Activated CD4-positive, alpha-beta T cell treated with anti-CD3 and anti-CD28 coated beads, Interleukin-2, Interleukin-4, amounts not matched to agents 100 ng/mL and 50 ng/mL, durations not matched to agents 16 hours and 8 hours (primary cell): ENCODE results near the gene TAS1R1.

ENCODE experiments used
- DNase-seq: peaks from one replicate; pipeline ENCODE4 v3.0.0-alpha.2; 2020; ENCODE audit warnings: low spot score

TAS1R1 gene

DNA sequence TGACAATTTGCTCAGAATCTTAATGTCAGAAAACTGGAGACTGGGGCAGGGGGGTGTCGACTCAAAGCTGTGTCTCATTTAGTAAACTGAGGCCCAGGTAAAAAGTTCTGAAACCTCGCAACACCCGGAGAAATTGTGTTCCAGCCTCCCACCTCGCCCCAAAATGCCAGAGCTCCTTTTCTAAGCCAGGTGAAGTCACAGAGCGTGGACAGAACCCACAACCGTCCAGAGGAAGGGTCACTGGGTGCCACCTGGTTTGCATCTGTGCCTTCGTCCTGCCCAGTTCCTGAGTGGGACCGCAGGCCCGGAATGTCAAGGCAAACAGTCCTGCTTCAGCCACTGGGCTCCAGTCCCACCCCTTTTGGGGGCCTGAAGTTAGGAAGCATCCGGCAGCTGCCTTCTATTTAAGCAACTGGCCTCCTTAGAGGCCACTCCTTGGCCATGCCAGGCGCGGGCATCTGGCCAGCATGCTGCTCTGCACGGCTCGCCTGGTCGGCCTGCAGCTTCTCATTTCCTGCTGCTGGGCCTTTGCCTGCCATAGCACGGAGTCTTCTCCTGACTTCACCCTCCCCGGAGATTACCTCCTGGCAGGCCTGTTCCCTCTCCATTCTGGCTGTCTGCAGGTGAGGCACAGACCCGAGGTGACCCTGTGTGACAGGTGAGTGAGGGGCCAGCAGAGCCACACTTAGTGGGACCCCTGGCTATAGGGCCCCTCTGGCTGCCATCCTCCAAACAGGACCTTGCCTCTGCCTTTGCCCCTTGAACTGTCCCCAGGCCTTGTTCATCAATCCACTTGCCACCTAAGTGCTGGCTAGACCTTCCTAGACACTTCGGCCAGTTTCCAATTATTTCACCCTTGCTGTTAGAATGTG is at the start of gene TAS1R1:
Gene TAS1R1 (plus strand): TSS at position 401 of the 872 bp plus-strand sequence. CDS start 67 bp downstream, at position 468.
- no peak for DNase-seq

DNA sequence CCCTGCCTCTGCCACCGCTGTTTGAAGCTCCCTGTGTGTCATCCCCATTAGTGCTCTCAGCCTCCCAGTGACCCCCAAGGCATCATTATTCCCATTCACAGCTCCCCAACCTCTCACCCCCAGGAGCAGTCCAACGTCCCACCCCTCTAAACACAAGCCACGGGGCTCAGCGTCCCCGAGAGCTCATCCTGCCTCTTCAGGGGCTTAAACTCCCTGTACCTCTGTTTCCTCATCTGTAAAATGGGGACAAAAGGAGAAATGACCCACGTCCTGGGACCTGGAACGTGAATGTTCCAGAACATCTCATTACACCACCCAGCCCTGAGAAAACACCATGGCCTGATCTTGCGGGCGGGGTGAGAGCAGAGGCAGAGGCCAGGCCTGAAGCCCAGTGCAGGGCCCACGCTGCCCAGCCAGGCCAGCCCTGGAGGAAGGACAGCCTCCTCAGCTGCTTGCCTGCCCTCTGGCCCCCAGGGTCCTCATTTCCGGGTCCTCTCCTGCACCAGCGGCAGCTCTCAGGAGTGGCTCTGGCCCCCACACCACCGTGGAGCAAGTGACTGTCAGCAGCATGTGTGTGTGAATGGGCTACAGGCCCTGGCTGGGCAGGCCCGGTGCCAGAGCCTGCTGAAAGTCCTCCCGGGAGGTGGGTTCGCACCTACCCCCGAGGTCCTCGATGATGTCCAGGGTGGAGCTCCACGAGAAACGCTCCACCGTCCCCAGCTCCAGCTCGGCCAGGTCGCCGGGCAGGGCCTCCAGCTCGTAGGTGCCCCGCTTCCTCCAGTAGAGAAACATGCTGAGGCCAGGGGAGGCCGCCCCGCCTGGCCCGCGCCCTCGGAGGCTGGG is 49.5 kb upstream of the TAS1R1 start:
- DNase-seq = no peak

DNA sequence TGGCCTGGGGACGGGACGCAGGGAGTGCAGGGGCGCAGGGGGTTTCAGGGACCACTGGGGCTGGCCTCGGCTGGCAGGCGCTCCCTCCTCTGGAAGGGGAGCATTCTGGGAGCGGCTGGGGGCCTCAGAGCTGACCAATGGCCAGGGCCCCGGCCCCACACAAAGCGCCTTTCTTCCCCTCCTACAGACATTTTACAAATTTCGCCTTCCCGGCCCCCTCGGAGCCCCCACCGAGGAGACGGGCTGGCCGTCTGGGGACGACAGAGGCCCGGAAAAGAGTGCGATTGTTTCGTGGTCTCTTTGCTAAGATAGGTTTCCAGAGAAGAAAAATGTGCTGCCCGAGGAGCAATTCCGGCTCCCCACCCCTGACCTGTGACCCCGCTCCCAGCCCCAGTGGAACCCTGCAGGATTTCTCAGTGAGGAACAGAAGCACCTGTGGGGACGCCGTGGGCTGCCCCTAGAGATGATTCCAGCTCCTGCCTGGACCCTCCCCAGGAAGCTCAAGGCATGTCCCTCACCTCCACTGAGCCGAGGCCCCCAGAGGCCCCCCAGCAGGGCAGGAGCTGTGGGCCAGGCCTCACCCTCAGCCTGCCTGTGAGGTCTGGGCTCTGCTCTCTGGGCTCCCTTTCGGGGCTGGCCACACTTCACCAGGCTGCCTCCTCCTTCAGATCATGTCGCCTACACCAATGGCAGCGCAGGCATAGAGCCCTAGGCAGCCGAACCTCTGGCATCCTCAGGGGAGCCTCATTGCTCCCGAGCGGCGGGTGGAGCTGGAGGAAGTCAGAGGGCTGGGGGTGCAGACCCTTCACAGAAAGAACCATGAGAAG is 48.7 kb upstream of the TAS1R1 start:
- DNase-seq = no peak

DNA sequence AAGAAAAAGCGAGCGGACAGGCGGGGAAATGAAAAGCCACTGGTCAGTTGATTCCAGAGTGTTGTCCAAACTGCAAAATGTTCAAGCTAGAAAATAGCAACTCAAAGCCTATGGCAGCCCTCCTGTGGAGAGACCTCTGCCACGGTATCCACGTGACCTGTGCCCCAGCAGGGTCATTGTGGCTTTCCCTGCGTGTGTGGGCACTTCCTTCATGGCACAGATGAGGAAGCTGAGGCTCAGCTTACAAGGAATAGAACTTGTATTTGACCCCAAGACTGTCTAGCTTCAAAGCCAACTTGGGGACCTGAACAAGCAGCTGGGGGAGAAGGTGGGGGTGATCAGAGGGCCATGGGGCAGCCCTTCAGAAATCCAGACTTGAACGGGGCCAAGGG is 48.1 kb upstream of the TAS1R1 start:
- no peak for DNase-seq

DNA sequence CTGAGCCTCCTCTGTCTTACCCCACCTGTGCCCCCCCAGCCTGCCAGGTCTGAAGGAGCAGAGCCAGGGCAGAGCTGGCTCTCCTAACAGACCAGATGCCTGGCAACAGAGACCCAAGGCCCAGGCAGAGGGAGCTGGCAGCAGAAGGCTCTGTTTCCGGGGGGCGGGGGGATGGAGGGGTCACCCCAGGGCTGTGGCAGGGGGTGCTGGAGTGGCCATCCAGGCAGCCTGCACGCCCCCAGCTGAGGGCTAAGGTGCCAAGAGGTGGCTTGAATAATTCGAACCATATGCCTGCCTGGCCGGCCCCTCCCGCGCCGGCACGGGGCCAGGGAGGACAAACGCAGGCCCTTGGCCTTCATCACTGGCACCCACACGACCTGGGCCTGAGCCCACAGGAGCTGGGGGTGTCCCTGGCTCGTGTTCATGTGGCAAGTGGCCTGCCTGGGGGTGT is 47.6 kb upstream of the TAS1R1 start:
- DNase-seq = no peak

DNA sequence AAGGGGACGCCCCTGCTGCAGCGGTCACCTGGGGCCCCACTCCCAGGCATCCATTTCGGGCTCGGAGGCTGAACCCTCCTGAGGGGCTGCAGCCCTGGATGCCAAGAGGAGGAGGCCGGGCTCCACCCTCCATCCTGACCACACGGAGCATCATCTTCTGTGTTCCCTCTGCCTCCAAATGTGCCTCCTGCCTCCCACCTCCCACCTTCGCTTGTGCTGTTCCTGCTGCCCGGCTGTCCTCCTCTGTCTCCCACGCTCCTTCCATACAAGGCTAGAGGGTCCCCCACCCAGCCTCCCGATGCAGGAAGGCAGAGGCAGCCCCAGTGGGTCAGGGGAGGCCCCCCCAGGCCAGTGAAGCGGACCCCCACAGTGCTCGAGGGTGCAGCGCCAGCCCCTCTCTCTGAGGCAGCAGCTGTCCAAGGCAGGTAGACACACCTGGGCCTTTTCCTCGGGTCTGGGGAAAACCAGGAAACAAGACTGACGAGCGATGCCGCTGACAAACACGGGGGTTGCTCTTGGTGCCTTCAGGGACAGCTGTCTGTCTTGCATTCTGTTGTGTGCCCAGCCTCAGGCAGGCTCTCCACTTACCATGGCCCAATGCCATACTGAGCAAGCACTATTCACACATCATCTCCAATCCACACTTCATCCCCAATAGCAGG is 46.8 kb upstream of the TAS1R1 start:
- no peak for DNase-seq

DNA sequence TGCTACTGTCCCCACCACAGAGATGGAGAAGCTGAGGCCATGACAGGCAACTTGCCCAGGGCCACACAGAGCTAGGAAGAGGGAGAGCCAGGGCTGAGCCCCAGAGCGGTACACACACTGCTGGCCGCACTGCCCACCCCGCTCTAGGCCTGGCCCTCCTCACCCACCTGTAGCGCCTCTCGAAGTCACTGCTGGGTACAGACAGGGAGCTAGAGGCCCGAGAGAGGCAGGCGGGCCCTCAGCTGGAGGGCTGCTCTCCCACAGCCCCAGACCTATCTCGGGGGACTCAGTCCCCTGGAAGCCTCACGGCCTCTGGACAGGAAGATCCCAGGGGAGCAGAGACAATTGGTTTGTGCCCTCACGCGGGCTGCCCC is 46.3 kb upstream of the TAS1R1 start:
- DNase-seq = no peak

DNA sequence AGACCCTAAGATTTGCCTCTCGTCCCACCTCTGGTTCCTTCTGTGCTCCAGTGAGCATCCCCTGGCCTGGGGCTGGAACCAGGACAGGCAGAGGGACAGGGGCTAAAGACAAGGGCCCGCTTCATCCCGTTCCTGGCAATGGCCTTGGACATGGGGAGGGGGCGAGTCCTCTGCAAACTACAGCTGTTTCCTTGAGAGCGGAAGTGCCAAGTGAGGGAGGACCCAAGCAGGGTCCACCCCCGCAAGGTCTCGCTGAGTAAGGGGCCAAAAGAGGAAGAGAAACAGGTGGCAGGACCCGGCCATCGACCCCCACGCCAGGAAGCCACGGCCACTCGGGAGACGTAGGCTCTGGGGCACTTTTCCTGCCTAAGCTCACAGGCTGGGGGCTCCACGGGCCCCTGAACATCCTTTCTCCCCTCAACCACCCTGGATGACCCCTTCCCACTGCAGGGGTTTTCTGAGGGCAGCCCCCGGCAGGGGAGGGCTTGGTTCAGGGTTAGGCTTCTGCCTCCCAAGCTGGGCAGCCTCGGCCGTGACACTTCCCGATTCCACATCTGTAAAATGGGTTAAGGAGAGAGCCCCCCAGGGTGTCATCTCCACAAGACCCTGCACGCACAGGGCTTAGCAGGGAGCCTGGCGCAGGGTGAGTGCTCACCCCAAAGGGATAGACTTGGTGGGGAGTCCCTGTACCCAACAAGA is 45.7 kb upstream of the TAS1R1 start:
- DNase-seq = no peak

DNA sequence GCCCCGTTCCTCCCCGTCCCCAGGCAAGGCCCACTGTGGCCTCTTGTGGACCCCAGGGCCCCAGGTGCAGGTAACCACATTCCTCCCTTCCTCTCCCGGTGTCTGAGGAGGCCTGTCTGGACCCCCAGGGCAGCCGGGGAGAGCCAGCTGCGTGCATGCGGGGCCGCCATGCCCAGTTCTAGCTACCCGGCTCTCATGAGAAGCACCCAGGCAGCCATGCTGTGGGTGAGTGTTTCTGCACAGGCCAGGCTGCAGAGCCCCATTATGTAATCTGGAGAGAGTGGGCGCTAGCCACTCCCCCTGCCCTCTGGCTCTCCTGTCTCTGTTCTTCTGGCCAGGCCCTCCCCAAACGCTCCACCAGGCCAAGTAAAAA is 45.2 kb upstream of the TAS1R1 start:
- no peak for DNase-seq

DNA sequence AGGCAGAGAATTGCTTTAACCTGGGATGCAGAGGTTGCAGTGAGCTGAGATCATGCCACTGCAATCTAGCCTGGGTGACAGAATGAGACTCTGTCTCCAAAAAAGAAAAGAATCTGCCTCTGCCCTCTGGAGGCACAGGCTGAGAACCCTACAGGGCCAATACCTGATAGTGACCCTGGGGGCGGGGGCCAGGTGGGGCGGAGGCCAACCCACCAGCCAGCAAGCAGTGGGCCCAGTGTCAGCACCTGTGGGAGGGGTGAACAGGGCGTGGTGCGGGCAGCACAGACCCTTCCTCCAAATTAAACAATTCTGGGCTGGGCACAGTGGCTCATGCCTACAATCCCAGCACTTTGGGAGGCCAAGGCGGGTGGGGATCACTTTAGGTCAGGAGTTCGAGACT is 44.6 kb upstream of the TAS1R1 start:
- no peak for DNase-seq

DNA sequence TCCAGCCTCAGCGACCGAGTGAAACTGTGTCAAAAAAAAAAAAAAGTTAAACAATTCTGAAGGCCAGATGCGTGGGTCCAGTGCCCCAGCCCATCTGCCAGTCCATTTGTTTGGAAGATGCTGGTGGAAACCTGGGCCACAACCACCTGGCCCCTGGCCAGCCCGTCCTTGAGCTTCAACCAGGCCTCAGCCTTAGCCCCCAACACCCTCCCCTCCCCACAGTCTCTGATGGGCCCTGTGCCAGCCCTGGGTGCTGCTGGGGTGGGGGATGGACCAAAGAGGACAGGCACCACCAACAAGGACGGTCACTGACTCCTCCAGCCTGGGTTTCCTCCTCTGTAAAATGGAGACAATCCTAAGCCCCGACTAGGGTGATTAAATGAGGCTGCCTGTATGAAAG is 44.1 kb upstream of the TAS1R1 start:
- no peak for DNase-seq

DNA sequence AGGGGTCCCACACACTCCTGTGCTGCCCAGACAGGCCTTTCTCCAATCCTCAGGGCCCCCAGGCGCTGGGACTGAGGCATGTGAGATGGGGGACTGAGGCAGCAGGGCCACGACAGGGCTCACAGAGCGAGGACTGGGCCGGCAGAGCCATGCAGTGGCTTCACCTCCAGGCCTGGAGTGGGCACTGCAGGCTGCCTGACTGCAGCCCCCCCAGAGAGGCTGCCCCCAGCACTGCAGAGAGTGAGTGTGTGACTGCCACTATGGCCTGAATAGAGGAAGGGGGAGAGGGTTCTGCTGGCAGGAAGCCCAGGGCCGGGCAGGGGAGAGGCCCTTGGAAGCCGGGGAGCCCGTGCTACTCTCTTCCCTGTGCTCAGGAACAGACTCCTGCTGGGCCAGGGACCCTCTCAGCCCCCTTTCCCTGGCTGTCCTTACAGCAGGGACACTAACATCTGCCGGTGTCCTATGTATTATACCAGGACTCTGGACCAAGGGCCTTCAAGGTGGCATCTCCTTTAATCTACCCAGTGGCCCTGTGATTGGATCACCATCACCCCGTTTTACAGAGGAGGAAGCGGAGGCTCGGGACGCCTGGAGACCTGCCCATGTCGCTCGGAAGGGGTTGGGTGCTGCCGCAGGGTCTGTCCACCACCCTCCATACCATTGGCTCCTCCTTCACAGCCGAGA is 43.4 kb upstream of the TAS1R1 start:
- DNase-seq = no peak

DNA sequence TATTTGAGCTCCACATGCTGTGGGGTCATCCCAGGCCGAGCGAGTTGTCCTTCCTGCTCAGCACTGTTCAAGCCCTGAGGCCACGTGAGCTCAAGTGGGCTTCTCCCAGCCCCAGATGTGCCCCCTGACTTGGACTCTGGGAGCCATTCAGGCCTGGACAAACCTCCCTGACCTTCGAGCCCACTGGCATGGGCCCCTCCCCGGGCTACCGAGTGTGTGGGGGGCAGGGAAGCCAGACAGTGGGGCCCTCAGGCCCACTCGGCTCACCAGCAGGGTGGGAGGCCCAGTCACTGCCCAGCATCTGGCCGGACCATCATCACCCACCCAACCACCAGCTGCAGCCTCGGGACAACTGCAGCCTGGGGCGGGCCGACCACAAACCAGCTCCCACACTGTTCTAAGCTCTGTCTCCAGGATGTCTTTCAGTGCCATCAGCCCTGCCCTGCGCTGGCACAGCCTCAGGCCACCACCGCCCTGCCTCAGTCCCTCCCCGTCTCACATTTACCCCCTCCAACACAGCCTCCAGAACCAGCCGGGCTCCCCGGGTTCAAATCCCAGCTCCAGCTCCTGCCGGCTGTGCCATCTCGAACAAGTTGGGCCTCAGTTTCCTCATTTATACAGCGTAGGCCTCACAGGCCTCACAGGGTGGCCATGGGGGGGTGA is 42.7 kb upstream of the TAS1R1 start:
- no peak for DNase-seq

DNA sequence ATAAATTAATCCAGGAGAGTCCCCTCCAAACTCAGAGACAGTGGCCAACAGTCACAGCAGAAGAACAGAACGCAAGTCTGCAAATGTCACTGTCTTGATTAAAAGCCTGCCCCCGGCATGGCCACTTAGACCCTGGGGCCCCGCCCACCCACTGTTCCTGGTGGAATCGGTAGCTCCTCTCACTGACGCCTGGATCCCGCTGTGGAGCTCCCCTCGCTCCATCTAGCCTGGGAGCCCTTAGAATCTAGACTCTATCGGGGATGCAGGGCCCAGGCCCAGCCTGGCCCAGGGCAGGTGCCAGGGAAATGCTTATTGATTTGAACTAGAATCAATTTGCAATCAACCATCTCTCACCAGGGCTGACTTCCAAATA is 42.2 kb upstream of the TAS1R1 start:
- no peak for DNase-seq

DNA sequence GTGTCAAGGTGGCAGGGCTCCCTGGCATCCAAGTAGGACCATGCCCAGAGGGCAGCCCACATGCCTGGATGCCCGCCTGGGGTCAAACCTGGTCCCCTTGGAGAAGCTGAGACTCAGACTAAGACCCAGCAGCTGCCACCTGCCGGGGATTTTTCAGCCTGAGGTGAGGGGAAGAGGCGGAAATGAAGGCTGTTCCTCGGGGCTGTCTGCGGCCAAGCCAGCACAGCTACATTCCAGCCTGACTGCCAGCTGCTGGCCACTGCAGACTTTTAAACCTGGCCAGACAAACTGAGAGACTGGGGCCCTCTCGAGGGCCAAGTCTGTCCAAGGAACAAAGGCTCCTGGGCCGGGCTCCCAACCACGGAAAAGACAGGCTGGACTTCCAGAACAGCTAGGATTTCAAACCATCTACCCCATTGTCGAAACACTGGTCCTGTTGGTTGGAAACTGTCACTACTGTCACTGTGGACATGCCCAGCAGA is 41.7 kb upstream of the TAS1R1 start:
- DNase-seq = no peak

DNA sequence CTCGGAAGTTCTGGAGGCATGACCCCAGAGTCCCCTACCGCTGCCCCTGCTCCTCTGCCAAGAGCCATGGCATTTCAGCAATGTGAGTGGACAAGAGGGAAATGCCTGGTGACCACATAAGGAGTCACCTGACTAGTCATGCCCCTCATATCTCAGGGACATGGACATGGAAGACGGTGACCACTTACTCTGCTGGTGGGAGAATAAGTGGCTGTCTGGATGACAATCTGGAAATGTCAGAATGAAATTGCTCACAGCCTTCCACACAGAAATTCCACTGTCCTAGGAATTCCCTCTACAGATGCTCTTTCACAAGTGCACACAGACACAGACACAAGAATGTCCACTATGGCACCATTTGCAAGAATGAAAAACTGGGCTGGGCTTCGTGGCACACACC is 39.3 kb upstream of the TAS1R1 start:
- no peak for DNase-seq

DNA sequence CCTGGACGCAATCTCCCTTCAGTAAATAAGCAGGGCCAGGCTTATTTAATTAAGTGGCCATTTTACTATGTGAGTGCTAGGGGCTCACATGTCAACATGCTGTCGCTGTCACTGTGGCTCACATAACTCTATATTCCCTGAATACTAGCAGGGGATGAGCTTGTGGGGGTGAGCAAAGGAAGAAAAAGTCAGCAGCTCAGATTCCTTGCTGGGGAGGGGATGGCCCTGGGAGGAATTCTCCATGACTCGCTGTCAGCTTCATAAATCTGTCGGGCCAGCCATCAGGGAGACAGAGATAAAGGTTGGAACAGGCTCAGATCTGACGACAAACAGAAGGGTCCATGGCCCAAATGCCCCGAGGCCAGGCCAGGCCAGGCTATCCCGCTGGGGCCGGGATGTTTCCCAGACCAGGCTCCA is 37.7 kb upstream of the TAS1R1 start:
- DNase-seq = no peak

DNA sequence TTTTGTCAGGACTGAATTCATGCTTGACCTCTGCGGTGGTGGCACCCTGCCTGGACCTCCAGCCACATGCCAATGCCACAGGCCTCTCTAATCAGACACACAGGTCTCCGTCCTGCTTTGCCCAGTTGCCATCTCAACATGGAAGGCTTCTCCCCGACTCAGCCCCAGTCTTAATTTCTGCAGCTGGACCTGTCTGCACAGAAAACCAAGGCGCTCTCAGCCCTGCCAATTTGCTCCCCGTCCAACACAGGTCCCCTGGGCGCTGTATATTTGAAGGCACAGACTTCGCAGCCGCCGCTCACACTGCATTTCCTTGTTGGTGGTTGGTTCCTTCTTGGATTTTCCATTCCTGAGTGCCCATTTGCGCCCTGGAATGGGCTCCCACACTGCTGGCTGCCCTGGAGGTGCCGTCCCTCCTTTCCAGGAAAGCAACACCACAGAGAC is 35.6 kb upstream of the TAS1R1 start:
- DNase-seq = no peak

DNA sequence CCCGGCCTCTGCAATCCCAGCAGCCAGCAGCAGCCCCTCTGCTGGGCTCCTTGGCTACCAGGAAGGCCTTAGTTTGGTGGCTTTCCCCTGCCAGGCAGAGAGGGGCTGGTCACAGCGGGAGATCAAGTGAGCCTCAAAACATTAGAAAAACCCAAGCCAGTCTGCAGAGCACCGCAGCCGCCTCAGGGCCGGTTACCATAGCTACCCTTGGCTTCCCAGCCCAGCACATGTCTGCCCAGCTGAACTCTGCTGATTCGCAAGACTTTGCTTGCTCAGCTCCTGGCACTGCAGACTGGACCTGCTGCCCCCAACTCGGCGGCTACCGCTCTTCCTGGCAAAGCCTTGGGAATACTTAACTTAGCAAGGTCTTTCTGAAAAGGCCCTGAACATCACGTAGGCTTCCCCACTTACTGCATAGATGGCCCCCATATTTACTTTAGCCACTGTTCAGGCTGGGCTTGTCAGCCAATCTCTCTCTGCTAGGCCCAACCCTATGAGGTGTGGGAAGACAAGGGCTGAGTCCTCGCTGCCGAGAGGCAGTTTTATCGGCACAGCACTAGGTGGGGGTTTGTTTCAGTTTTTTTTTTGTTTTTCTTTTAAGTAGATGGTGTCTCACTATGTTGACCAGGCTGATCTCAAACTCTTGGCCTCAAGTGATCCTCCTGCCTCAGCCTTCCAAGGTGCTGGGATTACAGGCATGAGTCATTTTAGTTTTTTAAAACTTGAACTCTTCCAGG is 35.0 kb upstream of the TAS1R1 start:
- no peak for DNase-seq
